Measurements from ENCODE around the gene CELF2.

DNA sequence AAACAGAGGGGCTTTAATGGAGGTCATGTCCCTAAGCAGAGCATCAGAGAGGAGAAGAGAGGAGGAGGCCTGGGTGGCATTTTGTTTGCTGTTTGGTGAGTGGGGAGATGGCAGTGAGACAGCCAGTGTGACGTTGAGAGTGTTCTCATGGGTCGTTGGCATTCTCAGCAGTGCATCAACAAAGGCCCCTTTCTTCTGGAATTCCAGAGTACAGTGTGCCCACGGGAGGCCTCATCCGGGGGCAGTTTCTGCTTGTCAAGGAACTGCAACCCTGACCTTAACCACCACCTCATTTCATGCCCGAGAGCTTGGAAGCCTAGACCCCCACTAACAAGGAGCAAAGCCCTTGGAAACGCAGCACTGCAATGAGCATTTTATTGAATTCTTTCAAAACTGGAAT lies 92.9 kb downstream of the CELF2 start:
- TF ChIP-seq, protein P1, sequence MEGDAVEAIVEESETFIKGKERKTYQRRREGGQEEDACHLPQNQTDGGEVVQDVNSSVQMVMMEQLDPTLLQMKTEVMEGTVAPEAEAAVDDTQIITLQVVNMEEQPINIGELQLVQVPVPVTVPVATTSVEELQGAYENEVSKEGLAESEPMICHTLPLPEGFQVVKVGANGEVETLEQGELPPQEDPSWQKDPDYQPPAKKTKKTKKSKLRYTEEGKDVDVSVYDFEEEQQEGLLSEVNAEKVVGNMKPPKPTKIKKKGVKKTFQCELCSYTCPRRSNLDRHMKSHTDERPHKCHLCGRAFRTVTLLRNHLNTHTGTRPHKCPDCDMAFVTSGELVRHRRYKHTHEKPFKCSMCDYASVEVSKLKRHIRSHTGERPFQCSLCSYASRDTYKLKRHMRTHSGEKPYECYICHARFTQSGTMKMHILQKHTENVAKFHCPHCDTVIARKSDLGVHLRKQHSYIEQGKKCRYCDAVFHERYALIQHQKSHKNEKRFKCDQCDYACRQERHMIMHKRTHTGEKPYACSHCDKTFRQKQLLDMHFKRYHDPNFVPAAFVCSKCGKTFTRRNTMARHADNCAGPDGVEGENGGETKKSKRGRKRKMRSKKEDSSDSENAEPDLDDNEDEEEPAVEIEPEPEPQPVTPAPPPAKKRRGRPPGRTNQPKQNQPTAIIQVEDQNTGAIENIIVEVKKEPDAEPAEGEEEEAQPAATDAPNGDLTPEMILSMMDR (IDR thresholded peaks at IDR 0.05), result no peak
- TF ChIP-seq POLR2AphosphoS5 (IDR thresholded peaks at IDR 0.05), result no peak
- no peak for TF ChIP-seq POLR2A (IDR thresholded peaks at IDR 0.05)
